GM18873 (cell line): Measurements from ENCODE around the gene NXPH3.

ENCODE experiments used
- ATAC-seq: cut with Tn5 transposase; IDR thresholded peaks from one replicate; pipeline ENCODE4 v1.9.1; 2021; ENCODE audit warnings: mild to moderate bottlenecking, moderate library complexity, moderate number of reproducible peaks; ENCODE audit not compliant: unreplicated experiment, low FRiP score

NXPH3 gene

DNA sequence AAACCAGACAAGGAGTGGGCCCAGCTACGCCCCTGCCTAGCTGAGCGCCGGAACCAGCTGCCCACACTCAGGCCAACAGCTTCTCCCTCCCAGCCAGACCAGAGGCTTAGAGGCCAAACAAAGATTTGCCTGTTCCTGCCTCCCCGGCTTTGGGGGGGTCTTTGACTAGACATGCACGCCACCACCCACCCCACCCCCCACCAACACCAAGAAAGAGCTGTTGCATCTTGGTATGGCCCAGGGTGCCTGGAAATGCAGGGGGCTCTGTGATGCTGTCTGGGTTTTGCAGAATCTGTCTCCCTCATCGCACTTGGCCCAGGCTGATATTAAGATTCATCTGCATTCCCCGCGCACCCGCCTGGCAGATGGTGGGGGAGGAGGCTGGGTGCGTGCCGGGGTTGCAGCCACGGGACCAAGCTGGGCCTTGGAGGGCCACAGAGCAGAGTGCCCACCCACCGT is 1.3 kb upstream of the NXPH3 start:
- ATAC-seq = no peak

DNA sequence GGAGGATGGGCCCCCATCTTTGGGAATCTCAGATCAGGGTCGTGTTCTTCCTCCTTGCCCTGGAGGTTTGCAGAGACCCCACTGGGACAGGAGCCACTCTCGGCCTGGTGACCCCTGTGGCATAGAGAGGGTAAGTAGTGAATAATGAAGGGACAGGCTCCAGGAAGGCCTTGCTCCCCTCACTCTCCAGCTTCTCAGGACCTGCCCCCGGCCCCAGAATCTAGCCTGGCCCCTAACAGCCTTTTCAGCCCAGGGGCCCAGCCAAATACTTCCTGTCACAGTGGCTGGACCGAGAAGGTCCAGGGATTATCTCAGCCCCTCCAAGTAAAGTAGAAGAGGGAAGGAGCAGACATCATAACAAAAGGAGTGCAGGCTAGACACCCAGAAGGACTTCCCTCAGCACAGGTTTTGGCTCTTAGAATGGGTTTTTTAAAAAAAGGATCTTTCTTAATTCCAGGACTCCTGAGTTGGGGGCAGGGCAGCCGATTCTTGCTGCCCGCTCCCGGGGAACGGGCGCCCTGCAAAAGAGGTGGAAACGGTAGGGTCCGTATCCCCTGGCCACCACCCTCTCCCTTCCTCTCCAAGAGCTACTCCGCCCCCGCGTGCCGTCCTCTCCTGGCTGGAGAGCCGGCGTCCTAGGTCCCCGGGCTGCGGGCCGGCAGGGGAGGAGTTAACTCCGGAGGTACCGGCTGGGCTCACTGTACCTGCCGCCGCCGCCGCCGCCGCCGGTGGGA is 559 bp upstream of the NXPH3 start:
- ATAC-seq = no peak

DNA sequence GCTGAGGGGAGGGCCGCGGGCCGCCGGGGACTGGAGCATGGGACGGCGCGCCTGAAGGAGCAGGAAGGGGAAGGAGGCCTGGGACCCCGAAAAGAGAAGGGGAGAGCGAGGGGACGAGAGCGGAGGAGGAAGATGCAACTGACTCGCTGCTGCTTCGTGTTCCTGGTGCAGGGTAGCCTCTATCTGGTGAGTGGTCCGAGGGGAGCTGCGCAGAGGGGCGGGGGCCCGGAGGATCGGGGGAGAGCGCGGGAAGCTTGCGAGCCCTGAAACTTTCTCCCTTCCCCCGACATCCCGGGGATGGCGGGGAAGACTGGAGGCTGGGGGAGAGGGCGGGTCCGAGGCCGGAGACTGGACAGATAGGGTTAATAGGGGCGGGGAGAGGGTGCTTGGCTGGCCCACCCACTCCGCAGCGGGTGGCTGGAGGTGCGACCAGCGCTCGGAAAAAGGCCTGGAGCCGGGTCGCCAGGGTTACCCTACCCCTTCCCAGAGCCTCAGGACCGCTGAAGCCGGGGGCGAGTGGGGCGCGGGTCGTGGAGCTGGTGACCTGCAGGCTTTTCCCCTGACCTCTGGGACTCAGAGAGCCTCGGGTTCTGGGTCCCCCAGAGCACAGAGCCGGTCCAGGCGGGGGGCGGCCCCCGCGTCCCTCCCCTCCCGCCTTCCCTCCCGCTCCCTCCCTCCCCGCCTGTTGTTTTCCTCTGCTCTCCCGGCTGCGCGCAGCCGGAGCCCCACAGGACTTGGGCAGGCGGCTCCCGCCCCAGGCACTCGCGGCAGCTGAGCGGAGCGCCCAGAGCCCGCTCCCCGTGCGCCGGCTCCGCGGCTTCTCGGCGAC is 631 bp downstream of the NXPH3 start:
- no peak for ATAC-seq

DNA sequence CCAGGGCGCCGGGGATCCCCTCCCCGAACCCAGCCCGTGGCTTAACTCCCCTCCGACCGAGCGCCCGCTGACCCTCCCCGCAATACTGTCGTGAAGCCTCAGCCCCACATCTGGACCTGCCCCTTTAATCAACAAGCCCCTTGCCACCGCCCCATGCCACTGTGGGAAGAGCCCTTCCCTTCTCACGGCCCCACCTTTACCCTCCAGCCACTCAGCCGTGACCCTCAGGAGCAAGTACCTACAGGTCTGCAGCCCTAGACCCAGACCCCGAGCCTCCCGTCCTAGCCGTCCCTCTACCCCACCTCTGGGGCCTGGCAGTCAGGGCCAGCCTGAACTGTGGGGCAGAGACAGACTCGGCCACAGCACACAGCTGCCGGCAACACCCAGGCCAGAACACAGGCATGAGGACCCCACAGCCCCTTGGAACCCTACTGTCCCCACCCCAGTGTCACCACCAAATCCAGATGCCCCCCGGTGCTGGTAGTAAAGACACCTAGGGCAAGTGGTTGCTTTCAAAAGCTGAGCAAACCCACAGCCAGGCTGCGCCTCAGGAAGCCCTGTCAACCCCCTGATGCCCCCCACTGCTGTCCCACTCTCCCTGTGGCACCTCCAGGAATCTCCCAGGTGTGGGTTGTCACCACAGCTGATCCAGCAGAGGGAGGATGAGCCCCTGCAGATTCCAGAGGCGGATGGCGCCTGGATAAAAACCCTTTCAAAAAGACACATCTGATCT is 1.4 kb downstream of the NXPH3 start:
- ATAC-seq = no peak

DNA sequence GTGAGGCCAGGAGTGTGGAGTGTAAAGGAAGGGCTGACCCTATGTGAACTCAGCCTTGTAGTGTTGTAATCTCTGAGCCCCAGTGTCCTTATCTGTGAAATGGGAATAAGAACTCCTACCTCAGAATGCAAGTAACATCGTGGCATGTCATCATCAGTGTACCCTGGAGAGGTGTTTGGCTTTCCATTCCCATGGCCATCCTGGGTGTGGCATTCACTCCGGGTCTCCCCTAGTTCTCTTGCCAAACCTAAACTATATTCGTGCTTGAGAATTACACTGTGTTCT is 1.9 kb downstream of the NXPH3 start:
- no peak for ATAC-seq

DNA sequence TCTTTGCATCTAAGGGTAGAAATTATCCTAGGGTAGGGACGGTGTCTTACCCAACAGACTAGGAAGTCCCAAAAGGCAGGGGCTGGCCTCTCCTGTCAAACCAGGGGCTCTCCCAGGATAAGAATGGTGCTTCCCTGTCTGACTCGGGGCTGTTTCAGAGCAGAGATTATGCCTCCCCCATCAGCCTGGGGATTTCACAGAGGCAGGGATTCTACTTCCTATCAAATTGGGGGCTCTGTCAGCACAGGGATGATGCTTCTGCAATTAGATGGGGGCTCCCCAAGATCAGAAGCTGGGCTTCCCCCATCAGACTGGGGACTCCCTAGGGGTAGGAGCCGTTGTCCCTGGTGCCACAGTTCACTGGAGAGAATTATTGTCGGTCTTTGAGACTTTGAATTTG is 2.3 kb downstream of the NXPH3 start:
- ATAC-seq = no peak

DNA sequence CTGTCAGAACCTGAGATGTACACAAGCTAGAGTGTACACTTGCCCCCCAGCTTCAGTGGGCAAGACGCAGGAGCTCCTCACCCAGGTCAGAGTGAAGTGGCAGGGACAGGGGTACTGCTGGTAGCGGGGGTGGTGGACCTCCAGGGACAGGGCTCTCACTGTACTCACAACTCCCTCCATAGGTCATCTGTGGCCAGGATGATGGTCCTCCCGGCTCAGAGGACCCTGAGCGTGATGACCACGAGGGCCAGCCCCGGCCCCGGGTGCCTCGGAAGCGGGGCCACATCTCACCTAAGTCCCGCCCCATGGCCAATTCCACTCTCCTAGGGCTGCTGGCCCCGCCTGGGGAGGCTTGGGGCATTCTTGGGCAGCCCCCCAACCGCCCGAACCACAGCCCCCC is 2.7 kb downstream of the NXPH3 start:
- no peak for ATAC-seq

DNA sequence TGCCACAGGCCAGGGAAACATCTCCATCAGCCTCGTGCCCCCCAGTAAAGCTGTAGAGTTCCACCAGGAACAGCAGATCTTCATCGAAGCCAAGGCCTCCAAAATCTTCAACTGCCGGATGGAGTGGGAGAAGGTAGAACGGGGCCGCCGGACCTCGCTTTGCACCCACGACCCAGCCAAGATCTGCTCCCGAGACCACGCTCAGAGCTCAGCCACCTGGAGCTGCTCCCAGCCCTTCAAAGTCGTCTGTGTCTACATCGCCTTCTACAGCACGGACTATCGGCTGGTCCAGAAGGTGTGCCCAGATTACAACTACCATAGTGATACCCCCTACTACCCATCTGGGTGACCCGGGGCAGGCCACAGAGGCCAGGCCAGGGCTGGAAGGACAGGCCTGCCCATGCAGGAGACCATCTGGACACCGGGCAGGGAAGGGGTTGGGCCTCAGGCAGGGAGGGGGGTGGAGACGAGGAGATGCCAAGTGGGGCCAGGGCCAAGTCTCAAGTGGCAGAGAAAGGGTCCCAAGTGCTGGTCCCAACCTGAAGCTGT is 3.4 kb downstream of the NXPH3 start:
- no peak for ATAC-seq

DNA sequence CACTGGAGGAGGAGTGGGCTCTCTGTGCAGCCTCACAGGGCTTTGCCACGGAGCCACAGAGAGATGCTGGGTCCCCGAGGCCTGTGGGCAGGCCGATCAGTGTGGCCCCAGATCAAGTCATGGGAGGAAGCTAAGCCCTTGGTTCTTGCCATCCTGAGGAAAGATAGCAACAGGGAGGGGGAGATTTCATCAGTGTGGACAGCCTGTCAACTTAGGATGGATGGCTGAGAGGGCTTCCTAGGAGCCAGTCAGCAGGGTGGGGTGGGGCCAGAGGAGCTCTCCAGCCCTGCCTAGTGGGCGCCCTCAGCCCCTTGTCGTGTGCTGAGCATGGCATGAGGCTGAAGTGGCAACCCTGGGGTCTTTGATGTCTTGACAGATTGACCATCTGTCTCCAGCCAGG is 3.9 kb downstream of the NXPH3 start:
- ATAC-seq = no peak

DNA sequence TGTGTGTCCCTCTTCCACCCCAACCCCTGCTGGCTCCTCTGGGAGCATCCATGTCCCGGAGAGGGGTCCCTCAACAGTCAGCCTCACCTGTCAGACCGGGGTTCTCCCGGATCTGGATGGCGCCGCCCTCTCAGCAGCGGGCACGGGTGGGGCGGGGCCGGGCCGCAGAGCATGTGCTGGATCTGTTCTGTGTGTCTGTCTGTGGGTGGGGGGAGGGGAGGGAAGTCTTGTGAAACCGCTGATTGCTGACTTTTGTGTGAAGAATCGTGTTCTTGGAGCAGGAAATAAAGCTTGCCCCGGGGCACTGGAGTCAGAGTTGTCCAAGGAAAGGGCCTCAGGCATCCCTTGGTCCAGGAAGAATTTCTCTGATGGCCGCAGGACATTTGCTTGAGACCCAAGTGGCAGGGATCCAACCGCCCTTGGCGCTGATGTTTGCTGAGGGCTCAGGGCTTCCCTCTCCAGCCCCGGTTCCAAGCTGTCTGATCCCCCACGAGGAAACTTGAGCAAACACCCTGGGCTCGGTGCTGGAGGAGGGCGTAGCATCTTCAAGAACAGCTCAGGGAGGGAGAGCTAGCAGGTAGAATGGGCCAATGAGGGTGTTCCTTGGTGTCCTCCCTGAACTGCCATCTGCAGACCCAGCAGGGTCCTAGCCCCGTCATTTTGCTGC is 4.5 kb downstream of the NXPH3 start:
- ATAC-seq = no peak

DNA sequence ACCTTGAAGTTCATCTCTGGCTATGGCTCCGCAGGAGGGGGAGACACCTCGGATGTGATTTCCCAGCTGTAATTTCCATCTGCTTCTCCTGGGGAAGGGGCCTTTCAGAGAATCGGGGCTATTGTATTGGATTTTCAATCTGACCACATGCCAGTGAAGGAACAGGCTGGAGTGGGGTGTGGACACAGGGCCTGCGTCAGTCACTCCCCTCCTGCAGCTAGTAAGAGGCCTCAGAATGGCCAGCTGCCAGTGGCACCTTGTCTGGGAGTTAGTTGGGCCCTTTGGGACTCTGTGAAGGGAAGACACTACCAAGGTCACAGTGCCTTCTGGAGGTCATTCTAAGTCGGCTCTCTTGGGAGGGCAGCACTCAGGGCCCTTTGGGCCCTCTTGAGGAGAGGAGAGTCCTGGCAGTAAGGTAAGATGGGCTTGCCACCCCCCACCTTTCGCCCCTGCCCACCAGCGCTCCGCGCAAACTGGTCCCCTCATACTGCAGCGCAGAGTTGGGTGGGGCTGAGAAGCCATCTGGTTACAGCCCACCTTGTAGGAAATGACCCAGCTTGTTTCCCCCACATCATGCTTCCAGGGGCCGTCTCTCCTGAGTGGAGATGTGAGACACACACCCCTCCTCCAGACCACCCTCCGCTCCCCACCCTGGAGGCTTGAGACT is 5.4 kb downstream of the NXPH3 start:
- ATAC-seq = no peak

DNA sequence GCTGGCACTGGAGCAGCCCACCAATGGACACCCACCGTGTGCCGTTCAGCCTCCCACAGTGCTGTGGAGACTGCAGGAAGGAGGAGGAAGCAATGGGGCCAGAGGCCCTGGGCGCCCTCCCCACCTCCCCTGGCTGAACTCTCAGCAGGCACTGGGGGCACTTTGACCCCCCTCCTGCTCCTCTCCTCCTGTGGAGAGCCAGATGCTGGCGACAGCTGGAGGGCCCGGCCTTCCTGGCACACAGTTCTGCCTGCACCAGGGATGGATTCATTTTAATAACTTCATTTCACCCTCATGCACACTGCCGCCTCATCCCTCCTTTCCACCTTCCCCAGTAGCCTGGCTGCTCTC is 6.0 kb downstream of the NXPH3 start:
- ATAC-seq = no peak

DNA sequence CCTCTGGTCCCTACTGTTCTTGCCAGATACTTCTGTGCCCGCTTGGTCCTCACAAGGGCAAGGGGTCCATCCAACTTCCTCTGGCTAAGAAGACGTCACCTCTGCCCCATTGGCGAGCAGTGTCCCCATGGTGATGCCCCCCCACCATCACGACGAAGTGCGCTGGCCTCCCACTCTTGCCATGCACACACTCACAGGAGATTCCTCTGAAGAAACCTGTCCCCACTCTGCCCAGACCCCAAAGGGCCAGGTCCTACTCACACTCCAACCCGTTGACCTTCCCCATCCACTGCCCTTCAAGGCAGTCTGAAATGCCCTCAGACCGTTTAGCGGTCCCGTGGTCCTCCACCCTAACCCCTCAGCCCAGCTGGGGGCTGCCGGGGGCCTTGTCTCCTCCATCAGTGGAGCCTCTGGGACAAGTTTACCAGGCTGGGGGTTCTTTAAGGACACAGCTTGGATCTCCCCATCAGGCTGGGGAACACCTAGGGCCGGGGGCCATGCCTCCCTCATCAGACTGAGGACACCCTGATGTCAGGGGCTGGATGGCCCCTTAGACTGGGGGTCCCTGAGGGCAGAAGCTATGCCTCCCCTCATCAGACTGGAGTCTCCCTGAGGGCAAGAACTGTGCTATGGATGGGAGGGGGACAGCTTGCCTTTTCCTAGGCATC is 6.5 kb downstream of the NXPH3 start:
- ATAC-seq = no peak

DNA sequence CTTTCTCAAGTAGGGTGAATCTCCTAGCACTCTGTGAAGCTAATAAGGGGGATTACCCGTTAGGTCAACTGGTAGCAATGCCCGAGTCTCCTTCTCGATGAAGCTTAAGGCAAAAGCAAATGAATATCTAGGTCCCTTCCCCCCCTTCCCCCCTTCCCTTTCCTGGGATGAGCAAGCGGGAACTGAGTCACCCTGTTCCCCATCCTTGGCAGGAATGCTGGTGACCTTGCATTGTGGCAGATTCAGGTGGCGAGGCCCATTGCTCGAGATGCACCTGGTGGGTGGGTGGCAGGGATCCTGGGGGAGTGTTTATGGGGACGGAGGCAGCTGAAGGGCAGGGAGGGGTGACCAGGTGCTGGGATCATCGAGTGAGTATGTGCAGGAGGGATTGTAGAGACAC is 7.1 kb downstream of the NXPH3 start:
- no peak for ATAC-seq

DNA sequence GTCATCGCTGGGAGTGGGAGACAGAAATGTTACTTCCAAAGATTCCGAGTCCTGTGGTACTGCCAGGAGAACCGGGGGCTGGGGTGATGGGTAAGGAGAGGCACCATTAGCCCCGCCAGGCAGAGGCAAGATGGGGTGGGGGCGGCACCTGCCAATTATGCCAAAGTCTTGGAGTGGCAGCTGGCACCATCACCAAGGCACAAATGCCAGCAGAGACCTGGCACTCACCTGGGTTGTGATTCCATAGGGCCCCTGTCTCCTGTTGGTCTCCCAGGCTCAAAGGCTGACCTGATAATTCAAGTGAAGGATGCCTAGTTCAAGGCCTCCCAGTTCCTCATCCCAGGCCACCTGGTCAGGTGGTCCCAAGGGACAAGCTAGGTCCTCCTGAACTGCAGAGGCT is 7.6 kb downstream of the NXPH3 start:
- ATAC-seq = no peak

DNA sequence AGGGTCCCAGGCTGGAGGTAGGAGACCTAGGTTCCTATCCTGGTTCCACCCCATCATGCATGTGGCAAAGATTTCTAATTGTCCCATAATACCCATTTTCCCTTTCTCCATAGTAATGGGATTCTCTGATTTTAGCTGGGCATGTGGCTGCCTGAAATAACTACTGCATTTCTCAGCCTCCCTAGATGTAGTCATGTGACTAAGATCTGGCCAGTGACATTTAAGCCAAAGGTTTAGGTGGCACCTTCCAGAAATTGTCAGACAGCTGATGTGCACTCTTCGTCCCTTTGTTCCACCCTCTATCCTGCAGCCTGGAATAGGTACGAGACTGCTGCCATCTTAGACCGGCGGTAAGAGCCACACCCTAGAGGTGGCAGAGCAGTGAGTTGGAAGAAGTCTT is 8.2 kb downstream of the NXPH3 start:
- no peak for ATAC-seq

DNA sequence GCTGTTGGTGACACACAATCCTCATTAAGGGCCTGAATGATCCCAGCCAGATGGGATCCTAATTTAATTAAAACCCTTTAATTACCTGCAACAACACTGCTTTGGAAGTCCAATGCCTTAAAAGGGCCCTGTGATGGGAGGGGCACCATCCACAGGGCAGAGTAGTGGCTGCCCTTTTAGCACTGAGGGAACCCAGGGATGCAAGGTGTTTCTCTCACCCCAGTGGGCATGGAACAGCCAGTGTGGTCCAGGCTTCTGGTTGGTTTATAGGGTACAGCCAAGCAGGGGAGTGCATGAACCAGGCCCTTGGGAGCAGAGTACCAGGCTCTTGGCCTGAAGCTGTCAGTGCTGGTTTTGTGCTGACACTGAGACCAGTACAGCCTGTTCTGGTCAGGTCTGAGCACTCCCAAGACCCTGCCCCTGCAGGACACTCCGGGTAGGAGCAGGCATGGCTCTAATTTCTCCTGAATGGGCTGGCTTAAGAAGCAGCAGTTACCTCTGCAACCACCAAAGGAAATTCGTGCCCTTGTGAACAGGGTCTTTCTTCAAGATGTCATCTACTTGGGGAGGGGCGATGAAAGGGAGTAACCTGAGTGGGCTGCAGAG is 9.9 kb downstream of the NXPH3 start:
- no peak for ATAC-seq

DNA sequence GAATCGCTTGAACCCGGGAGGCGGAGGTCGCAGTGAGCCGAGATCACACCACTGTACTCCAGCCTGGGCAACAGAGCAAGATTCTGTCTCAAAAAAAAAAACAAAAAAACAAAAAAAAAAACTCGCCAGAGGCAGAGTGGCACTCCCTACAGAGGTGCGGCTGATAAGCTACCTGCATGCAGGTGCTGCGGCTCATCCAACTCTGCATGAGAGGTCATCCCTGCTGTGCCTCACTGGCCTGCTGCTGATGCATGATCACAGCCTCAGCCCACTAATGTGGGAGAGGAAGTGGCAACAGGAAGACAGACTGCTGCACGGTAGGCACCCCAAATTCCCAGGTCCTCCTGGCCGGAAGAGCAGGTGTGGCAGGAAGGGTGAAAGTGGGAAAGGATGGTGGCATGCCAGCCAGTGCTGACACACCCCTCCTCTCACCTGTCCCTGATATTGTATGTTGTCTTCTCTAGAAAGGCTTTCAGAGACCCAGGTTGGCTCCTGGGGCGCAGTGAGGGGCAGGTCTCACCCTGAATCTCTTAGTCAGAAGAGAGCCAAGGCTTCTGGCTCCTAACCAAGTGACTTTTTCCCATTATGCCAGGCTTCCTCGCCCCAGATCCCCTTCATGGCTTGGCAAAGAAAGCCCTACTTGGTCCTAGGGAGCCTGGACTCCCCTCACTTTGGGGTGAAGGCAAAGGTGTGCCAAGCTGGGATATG is 11.8 kb downstream of the NXPH3 start:
- ATAC-seq = no peak

DNA sequence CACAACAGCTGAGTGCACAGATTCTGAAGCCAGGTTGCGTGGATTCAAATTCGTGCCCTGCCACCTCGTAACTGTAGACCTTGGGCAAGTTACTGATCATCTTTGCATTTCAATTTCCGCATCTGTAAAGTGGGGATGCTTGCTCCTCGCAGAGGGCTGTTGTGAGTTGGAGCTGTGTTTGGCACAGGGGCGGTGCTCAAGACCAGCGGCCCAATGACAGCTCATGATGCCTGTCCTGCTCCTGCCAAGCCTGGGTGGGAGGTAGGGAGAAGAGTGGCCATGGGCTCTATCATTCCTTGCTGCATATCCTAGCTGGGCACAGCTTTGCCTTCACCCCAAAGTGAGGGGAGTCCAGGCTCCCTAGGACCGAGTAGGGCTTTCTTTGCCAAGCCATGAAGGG is 12.6 kb downstream of the NXPH3 start:
- ATAC-seq = no peak
